Adrenal gland (tissue), 5 donors: ENCODE data around the gene AIF1L.

ENCODE experiments used
- CTCF ChIP-seq, 6 experiments: fragments of 450-650 bp in 4 of 6; fragments of 200-600 bp in 2 of 6; sonication (generic) in 1 of 6; IDR thresholded peaks; 1 replicate in 5 of 6; 2 replicates in 1 of 6; pipeline versions ENCODE4 v1.5.1 to v1.8.0; 2016 to 2021; ENCODE audit warnings: antibody characterized with exemption in 6 of 6, mild to moderate bottlenecking in 2 of 6, moderate library complexity in 1 of 6
- POLR2A ChIP-seq, 2 donors: fragments of 450-650 bp; IDR thresholded peaks; one replicate each; pipeline ENCODE4 v1.6.1; 2017; ENCODE audit warnings: antibody characterized with exemption in 2 of 2, mild to moderate bottlenecking in 2 of 2, moderate library complexity in 1 of 2
- donor health status: DM: no; HTN: no; CAD: no.

DNA sequence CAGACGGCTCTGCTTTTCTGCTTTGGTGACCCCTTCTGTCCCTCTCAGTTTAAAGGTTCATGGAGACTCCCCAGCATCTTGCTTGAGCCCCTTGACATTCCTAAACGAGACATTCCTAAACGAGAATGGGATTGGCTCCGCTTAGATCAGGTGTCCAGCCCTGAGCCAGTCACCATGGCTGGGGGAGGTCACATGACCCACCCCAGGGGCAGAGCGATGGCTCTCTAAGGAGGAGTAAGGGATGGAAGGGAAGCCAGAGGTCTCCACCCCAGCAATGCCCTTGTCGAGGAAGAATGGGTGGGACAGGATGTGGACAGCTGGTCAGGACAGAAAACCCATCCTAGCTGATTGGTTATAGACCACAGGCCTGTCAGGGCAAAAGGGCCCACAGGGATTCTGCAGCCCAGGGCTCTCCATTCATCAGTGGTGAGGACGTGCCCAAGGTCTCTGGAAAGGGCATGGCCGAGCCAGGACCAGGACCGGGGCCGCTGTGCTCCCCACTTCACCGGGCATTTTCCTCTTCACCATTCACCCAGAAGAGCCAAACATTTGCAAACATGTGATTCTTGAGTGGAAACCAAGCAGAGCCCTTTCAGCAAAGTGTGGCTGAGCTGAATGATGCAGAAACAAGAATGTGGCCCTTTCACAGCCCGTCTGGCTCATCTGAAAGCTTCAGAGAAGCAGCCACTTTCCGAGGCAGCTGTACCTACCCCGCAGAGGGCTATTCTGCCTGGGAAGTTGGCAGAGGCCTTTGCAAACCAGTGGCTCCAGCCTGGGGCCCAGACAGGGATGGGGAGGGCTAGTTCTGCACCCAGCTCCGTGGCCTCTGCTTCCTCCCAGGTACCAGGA, 19.8 kb upstream of the AIF1L start:
- TF ChIP-seq POLR2A (IDR thresholded peaks at IDR 0.05) = no peak
- no peak for TF ChIP-seq CTCF (IDR thresholded peaks at IDR 0.05)
